Stomach (tissue), 9 donors: ENCODE results near the gene CUTC. TPM values are rescaled to one million over a fixed set of nuclear protein-coding genes. Genes with fewer than 3 reads are reported as not detected.

Experiments used
- DNase-seq, 2 donors: peaks; one replicate each; pipeline versions ENCODE4 v3.0.0 to v3.0.0-alpha.2; 2013 to 2019
- H3K27ac ChIP-seq, 5 donors: fragments of 200-600 bp in 4 of 5; sonication (generic) in 4 of 5; one replicate each; pipeline ENCODE4 v1.5.1; 2013 to 2019; ENCODE audit warnings: mild to moderate bottlenecking in 1 of 5, moderate library complexity in 1 of 5
- H3K27me3 ChIP-seq, 3 donors: fragments of 200-600 bp; sonication (generic); one replicate each; pipeline ENCODE4 v1.5.1; 2017 to 2019; ENCODE audit warnings: mixed run types in 1 of 3
- H3K36me3 ChIP-seq, 4 donors: fragments of 200-600 bp; sonication (generic); 1 replicate in 3 of 4; 2 replicates in 1 of 4; pipeline ENCODE4 v1.5.1; 2016 to 2019
- H3K4me1 ChIP-seq, 4 donors: fragments of 200-600 bp; sonication (generic); one replicate each; pipeline ENCODE4 v1.5.1; 2016 to 2019
- H3K4me3 ChIP-seq, 4 donors: fragments of 200-600 bp; sonication (generic) in 3 of 4; one replicate each; pipeline ENCODE4 v1.5.1; 2016 to 2019; ENCODE audit warnings: mild to moderate bottlenecking in 1 of 4
- H3K9me3 ChIP-seq, 4 donors: fragments of 200-600 bp; sonication (generic); one replicate each; pipeline ENCODE4 v1.5.1; 2016 to 2019
- CTCF ChIP-seq, 7 experiments: fragments of 450-650 bp in 4 of 7; fragments of 200-600 bp in 3 of 7; sonication (generic) in 3 of 7; IDR thresholded peaks; one replicate each; pipeline ENCODE4 v1.5.1; 2016 to 2019; ENCODE audit warnings: antibody characterized with exemption in 7 of 7, control low read depth in 2 of 7, mild to moderate bottlenecking in 1 of 7
- EP300 ChIP-seq: sonication (generic); formaldehyde crosslinking; IDR thresholded peaks from one replicate; pipeline ENCODE4 v1.6.1; 2017; ENCODE audit warnings: antibody characterized with exemption
- POLR2A ChIP-seq, 4 donors: fragments of 450-650 bp; IDR thresholded peaks; one replicate each; pipeline ENCODE4 v1.6.1; 2016; ENCODE audit warnings: antibody characterized with exemption in 4 of 4, control low read depth in 2 of 4, mild to moderate bottlenecking in 1 of 4, moderate library complexity in 1 of 4
- POLR2AphosphoS5 ChIP-seq, 3 donors: sonication (generic); formaldehyde crosslinking; IDR thresholded peaks; one replicate each; pipeline ENCODE4 v1.6.1; 2016; ENCODE audit warnings: antibody characterized with exemption in 3 of 3
- WGBS, 5 donors: extraction: QIAGEN DNeasy Blood & Tissue Kit in 3 of 5; methylation state at CpG; one replicate each; pipeline versions ENCODE4 v1.1.5 to v1.1.7; 2013 to 2018; 5-methylcytosine and 5-hydroxymethylcytosine counted together
- intact Hi-C: fragments of 100-400 bp; cut with DNase I; formaldehyde crosslinking; loops from one replicate; pipeline ENCODE4 v1.15.1; 2023; ENCODE audit warnings: low total_unique reads
- polyA plus RNA-seq, 3 donors: library from polyadenylated mRNA; stranded (reverse); fragments of 200-250 nt; gene quantifications; one replicate each; pipeline ENCODE4 v1.2.3, GENCODE V29; 2013
- total RNA-seq, 5 donors: library from RNA; depleted of rRNA; stranded (reverse); fragments of >200 nt; gene quantifications; one replicate each; pipeline versions ENCODE4 v1.1.0 to v1.2.3, GENCODE V29; 2014 to 2016
- donor health status: healthy with polysubstance abuse.
- donor health status: Bipolar disorder and iron deficiency.
- donor health status: healthy.

Gene CUTC
- total and polyA plus RNA-seq, 8 donors, result 2.6 to 63.0 (median 30.8) TPM

- Histone ChIP-seq H3K27ac (no peak overlapping the region), H3K9me3 (no peaks in the 10 kb centered on the region), H3K36me3 (peaks cover 27 to 99% (median 96%) of the 10 kb centered on the region in 4 donors), H3K4me1 (peaks cover 0 to 3% (median 0%) of the 10 kb centered on the region in 4 donors), H3K4me3 (no peak overlapping the region), H3K27me3 (no peaks in the 10 kb centered on the region)
- TF ChIP-seq EP300 (no peak), POLR2AphosphoS5 (IDR thresholded peaks at IDR 0.05) (no peak), CTCF (IDR thresholded peaks at IDR 0.05) (no peak), POLR2A (IDR thresholded peaks at IDR 0.05) (no peak)
- no peak for DNase-seq
- intact Hi-C loops, result no loop called here
- WGBS, 5 donors, result 93 to 100% (median 97%) methylated on average over 1 of the region's 1 CpG
Observed at GRCh38 chr10:99756159-99756558, 24.1 kb downstream of the CUTC start.

- TF ChIP-seq POLR2A (IDR thresholded peaks at IDR 0.05) (no peak), POLR2AphosphoS5 (IDR thresholded peaks at IDR 0.05) (no peak), CTCF (IDR thresholded peaks at IDR 0.05) (no peak), EP300 (no peak)
Observed at GRCh38 chr10:99758211-99758891, 26.3 kb downstream of the CUTC start.

GRCh38 chr10:99760321-99760720 is 28.3 kb downstream of the CUTC start:
- WGBS, 5 donors, result 82 to 100% (median 94%) methylated on average over 1 of the region's 1 CpG; no CpG with 5 or more reads in 1 of the 5 donors
- H3K9me3 ChIP-seq, result no peaks in the 10 kb centered on the region
- peaks cover 0 to 3% (median 0%) of the 10 kb centered on the region in 4 donors for H3K4me1 ChIP-seq
- no peaks in the 10 kb centered on the region for H3K27me3 ChIP-seq
- intact Hi-C loops, result no loop called here
- no peak overlapping the region for H3K27ac ChIP-seq
- H3K4me3 ChIP-seq, result no peak overlapping the region
- peaks cover 11 to 61% (median 56%) of the 10 kb centered on the region in 4 donors for H3K36me3 ChIP-seq
- TF ChIP-seq EP300 (no peak), POLR2A (IDR thresholded peaks at IDR 0.05) (no peak), POLR2AphosphoS5 (IDR thresholded peaks at IDR 0.05) (no peak), CTCF (IDR thresholded peaks at IDR 0.05) (no peak)
- no peak for DNase-seq

More at GRCh38 chr10:99758211-99758891, 26.3 kb downstream of the CUTC start:
- H3K4me1 ChIP-seq, result peaks cover 0 to 3% (median 0%) of the 10 kb centered on the region in 4 donors
- no peaks in the 10 kb centered on the region for H3K9me3 ChIP-seq
- no peak overlapping the region for H3K4me3 ChIP-seq
- intact Hi-C loops, result no loop called here
- no peaks in the 10 kb centered on the region for H3K27me3 ChIP-seq
- WGBS, 5 donors, result 84 to 90% (median 87%) methylated on average over 2 of the region's 2 CpGs
- DNase-seq, result peak in 1 of 2 donors; percentile 30
- H3K27ac ChIP-seq, result peak overlapping the region in 1 of 5 donors; percentile 24
- peaks cover 19 to 81% (median 75%) of the 10 kb centered on the region in 4 donors for H3K36me3 ChIP-seq

- intact Hi-C loops, result no loop called here
- H3K4me1 ChIP-seq, result peaks cover 0 to 3% (median 0%) of the 10 kb centered on the region in 4 donors
Observed at GRCh38 chr10:99761365-99761764, 29.3 kb downstream of the CUTC start.

More at GRCh38 chr10:99761365-99761764, 29.3 kb downstream of the CUTC start:
- Histone ChIP-seq H3K9me3 (no peaks in the 10 kb centered on the region), H3K4me3 (no peak overlapping the region), H3K27me3 (no peaks in the 10 kb centered on the region), H3K27ac (no peak overlapping the region), H3K36me3 (peaks cover 2 to 51% (median 45%) of the 10 kb centered on the region in 4 donors)
- DNase-seq, result no peak
- no peak for TF ChIP-seq CTCF (IDR thresholded peaks at IDR 0.05)
- TF ChIP-seq POLR2A (IDR thresholded peaks at IDR 0.05), result no peak
- TF ChIP-seq EP300, result no peak
- no peak for TF ChIP-seq POLR2AphosphoS5 (IDR thresholded peaks at IDR 0.05)
